ENCODE results near the gene CAPN12.
"Not testable (repeated sequence)": the region's sequence is repeated elsewhere in the genome, so short reads cannot be mapped to it uniquely, and the experiment has no call there.

CAPN12 gene

DNA sequence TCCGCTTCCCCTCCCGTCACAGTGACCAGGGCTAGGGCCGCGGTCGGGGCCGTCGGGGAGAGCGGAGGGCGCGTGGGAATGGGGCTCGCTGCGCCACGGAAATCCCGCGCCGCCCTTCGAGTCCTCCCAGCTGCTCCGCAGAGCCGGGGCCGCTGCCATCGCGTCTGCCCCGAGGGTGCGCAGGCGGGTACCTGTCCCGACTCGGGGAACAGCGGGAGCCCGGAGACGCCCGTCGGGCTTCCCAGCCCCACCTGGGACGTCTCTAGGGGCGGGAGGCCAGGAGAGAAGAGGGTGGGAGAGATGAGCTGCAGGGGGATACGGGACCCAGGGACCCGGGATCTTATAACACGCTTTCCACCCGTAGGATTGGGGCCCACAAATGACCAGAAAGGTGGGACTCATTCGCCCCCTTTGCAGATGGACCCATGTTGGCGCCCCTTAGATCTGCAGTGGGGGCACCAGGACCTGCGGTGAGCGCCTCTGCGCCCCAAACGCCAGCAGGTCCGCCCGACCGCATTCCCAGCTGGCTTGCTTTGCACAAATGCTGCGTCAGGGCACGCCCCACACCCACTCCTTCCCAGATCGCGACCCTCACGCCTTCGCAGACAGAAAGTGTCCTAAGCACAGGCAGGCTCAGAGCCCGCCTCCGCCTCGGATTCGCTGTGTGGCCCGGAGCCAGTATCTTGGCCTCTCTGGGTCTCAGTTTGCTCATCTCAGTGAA is 26.1 kb upstream of the CAPN12 start:
- DNase-seq, result not testable (repeated sequence)

- DNase-seq, result peak; percentile 96
Measured at GRCh38 chr19:38769635-38770211, 25.4 kb upstream of the CAPN12 start.

- DNase-seq, result no peak
Measured at GRCh38 chr19:38766276-38767047, 22.2 kb upstream of the CAPN12 start.

DNA sequence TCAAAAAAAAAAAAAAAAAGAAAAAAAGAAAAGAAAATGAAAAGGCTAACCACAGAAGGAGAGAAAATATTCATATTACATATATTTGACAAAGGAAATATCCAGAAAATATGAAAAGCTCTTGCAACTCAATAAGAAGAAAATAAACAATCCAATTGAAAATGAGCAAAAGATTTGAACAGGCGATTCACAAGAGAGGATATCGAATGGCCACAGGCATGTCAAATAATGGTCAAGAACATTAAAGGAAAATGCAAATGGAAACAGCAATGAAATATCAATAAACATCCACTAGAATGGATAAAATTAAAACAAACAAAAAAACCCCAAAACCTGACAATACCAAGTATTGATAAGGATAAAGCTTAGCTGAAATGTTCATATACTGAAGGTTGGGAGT is 20.9 kb upstream of the CAPN12 start:
- no peak for DNase-seq

GRCh38 chr19:38763795-38764220 is 19.5 kb upstream of the CAPN12 start:
- no peak for DNase-seq

DNA sequence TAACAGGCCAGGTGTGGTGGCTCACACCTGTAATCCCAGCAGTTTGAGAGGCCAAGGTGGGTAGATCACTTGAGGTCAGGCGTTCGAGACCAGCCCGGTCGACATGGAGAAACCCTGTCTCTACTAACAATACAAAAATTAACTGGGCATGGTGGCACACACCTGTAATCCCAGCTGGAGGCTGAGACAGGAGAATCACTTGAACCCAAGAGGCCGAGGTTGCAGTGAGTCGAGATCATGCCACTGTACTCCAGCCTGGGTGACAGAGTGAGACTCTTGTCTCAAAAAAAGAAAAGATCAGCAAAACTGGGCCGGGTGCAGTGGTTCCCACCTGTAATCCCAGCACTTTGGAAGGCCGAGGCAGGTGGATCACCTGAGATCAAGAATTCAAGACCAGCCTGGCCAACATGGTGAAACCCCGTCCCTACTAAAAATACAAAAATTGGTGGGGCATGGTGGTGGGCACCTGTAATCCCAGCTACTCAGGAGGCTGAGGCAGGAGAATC is 17.7 kb upstream of the CAPN12 start:
- DNase-seq, result not testable (repeated sequence)

- not testable (repeated sequence) for DNase-seq
Measured at GRCh38 chr19:38760805-38761517, 16.7 kb upstream of the CAPN12 start.

DNA sequence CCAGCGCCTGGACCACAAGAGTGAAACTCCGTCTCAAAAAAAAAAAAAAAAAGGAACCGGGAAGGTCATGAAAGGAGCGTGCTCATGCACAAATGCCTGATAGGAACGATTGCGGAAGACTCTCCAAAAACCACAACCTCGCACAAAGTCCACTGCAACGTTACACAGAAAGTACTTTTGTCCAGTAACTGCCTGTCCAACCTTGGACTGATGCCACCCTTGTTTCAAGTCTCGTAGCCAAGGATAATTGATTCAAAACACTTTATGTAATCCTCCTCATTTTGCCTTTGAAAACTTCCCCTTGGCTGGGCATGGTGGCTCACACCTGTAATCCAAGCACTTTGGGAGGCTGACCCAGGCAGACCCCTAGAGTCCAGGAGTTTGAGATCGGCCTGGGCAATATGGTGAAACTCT is 15.3 kb upstream of the CAPN12 start:
- DNase-seq, result no peak

DNA sequence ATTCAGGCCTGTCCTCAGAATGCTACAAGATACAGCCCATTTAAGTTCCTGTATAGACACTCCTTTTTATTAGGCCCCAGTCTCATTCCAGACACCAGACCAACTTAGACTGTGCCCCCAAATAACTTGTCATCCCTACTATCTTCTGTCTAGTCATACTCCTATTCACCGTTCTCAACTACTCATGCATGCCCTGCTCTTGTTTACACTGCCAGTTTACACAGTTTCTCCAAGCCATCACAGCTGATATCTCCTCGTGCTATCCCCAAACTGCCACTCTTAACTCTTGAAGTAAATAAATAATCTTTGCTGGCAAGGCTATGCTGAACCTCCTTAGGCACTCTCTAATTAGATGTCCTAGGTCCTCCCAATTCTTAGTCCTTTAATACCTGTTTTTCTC is 9.9 kb upstream of the CAPN12 start:
- DNase-seq, result not testable (repeated sequence)

- DNase-seq, result not testable (repeated sequence)
Measured at GRCh38 chr19:38753783-38754182, 9.5 kb upstream of the CAPN12 start.

DNA sequence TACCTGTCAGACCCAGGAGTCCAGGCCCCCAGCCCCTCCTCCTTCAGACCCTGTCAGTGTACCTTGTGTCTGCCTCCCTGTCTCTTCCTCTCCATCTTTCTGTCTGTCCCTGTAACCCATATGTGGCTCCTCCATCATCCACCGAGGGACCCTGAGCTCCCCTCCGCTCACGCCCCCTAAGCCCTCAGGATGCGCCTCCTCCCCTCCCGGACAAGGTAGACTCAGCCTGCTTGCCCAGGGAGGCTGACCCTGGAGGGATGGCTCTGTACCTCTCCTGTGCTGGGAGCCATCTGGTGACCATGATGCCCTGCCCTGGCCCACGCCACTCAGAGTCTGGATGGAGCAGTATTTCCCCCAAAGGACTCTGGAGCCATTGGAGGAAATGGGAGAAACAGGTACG is 1.0 kb upstream of the CAPN12 start:
- DNase-seq, result no peak

DNA sequence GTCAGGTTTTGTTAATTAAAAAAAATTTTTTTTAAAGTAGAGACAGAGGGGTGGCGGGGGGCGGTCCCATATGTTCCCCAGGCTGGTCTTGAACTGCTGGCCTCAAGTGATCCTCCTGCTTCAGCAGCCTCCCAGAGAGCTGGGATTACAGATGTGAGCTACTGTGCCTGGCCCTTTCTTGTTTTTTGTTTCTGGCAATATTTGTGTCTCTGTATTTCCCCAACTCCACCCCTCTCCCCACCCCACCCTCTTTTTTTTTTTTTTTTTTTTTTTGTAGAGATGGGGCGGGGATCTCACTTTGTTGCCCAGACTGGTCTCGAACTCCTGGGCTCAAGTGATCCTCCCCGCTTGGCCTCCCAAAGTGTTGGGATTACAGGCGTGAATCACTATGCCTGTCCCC is 600 bp upstream of the CAPN12 start:
- DNase-seq, result no peak

DNA sequence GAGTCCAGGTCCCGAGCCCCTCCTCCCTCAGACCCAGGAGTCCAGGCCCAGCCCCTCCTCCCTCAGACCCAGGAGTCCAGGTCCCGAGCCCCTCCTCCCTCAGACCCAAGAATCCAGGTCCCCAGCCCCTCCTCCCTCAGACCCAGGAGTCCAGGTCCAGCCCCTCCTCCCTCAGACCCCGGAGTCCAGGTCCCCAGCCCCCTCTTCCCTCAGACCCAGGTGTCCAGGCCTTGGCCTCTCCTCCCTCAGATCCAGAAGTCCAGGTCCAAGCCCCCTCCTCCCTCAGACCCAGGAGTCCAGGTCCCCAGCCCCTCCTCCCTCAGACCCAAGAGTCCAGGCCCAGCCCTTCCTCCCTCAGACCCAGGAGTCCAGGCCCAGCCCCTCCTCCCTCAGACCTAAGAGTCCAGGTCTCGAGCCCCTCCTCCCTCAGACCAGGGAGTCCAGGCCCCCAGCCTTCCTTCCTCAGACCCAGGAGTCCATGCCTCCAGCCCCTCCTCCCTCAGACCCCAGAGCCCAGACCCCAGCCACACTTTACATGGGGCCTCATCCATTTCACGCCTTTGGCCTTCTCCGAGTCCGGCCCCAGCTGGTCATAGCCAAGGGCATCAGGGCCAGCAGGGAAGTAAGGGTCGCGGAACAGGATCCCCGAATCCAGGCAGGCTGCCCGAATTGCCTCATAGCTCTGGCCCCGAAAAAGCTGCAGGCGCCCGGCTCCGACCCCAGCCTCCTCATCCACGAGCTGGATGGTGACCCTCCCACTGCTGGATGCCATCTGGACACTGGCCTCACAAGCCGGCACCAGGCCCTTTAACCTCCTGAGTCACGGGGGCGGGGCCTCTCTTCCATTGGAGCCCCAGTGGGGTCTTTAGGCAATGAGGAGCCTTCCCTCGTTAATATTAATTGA is 628 bp downstream of the CAPN12 start:
- no peak for DNase-seq

DNA sequence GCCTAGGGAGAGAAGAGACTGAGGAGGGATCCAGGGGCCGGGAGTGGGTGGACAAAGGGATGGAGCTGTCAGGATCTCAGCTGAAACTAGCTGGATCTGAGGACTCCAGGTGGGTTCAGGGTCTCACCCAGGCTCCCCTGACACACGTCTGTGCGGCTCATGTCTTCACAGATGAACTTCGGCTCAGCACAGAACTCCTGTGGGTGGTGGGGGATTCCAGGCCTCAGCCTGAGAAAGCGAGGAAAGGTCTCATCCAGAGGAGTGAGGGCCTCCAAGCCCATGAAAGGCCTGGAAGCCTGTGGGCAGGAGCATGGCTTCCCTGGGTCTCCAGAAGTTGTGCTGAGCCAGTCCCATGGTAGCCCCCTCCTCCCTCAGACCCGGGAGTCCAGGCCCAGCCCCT is 1.4 kb downstream of the CAPN12 start:
- DNase-seq, result no peak

DNA sequence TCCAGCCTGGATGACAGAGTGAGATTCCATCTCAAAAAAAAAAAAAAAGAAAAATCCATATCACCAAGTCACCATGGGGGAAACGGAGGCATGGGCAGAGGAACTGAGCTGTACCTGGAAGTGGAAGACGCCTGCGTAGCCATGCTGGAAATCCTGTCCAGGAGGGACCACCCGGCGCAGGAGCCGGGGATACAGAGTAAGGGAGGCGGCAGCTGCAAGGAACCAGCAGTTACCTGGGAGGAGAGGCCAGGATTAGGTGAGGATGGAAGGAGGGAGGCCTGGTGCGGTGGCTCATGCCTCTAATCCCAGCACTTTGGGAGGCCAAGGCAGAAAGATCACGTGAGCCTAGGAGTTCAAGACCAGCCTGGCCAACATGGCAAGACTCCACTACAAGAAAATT is 2.0 kb downstream of the CAPN12 start:
- DNase-seq, result no peak

GRCh38 chr19:38741670-38742069 is 2.6 kb downstream of the CAPN12 start:
- DNase-seq, result no peak

DNA sequence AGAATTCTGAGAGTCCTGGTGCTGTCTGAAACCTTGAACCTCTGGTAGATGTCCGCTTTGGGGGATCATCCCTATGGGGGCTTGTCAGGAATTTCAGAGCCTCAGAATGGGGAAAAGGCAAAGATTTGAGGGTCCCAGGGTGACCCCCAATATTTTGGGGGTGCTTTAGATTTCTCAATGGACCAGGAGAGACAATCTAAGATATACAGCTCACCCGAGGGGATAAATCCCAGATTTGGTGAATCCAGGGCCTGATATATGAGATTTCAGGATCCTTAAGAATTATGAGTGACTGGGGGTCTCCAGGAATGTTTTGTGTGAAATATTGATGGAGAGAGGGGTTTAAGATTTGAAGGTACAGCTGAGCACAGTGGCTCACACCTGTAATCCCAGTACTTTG is 3.3 kb downstream of the CAPN12 start:
- no peak for DNase-seq

DNA sequence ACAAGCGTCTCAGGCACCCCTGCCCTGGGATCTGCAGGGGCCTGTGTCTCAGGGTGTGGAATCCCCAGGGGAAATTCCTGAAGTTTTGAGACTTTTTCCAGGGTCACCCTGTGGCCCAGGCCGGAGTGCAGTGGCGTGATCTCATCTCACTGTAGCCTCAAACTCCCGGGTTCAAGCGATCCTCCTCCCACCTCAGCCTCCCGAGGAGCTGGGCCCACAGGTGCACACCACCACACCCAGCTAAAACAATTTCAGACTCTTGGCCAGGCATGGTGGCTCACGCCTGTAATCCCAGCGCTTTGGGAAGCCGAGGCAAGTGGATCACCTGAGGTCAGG is 4.0 kb downstream of the CAPN12 start:
- DNase-seq, result no peak

- no peak for DNase-seq
Measured at GRCh38 chr19:38739440-38740256, 4.6 kb downstream of the CAPN12 start.

DNA sequence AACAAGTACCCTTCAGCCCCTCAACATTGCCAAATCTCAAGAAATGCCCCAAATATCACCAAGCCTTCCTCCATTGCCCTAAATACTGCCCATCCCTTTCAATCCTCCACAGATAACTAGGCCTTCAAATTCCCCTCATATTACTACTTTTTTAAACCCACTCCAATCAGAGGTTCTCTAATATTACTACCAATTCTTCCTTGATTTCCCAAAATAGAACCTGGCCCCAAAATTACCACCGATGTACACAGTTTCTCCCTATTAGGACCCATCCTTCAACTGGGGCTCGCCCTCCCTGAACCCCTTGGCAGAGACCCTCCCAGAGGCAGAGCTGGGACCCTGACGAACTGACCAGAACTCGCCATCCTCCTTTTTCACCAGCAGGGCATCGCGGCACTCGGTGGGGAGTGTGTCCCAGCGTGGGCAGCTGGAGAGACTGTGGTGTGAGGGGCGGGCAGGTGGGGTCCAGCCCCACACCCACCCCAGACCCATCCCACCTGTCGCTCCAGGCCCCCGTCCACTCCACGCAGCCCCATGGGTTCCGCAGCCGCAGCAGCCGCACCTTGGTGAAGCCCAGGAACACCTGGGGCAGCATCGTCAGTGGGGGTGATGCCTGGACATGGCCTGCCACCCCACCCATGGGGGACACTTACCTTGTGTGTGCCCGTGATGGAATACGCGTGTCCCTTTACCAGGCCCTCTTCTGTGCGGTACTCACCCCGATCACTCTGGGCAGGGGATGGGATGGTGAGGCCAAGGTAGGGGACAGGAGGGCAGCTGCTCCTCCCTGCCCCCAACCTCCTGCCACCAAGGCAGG is 6.1 kb downstream of the CAPN12 start:
- no peak for DNase-seq
